HG03521 (cell line): ENCODE measurements around the gene HAND2.

ENCODE experiments used
- ATAC-seq: cut with Tn5 transposase; IDR thresholded peaks from one replicate; pipeline ENCODE4 v1.9.1; 2021; ENCODE audit warnings: mild to moderate bottlenecking, moderate library complexity; ENCODE audit not compliant: unreplicated experiment

Gene HAND2

GRCh38 chr4:173529477-173530325 lies at the start of gene HAND2:
Gene HAND2 (minus strand): TSS chr4:173530229. CDS start chr4:173529289, 940 bp downstream.
- no peak for ATAC-seq

- ATAC-seq, result no peak
These were observed 48.9 kb upstream of the HAND2 start for GRCh38 chr4:173578956-173579355.

GRCh38 chr4:173577963-173578362 lies 47.9 kb upstream of the HAND2 start:
- no peak for ATAC-seq

GRCh38 chr4:173575482-173576152 lies 45.6 kb upstream of the HAND2 start:
- no peak for ATAC-seq

- no peak for ATAC-seq
These were observed 43.7 kb upstream of the HAND2 start for GRCh38 chr4:173573725-173574124.

- no peak for ATAC-seq
These were observed 43.3 kb upstream of the HAND2 start for GRCh38 chr4:173573286-173573685.

GRCh38 chr4:173572493-173573129 lies 42.6 kb upstream of the HAND2 start:
- ATAC-seq, result no peak

- ATAC-seq, result no peak
These were observed 41.6 kb upstream of the HAND2 start for GRCh38 chr4:173571620-173572019.

GRCh38 chr4:173565281-173565680 lies 35.3 kb upstream of the HAND2 start:
- no peak for ATAC-seq

- no peak for ATAC-seq
These were observed 34.4 kb upstream of the HAND2 start for GRCh38 chr4:173564461-173564860.

GRCh38 chr4:173560896-173561295 lies 30.9 kb upstream of the HAND2 start:
- ATAC-seq, result no peak

- ATAC-seq, result no peak
These were observed 26.5 kb upstream of the HAND2 start for GRCh38 chr4:173556398-173557131.

- no peak for ATAC-seq
These were observed 17.9 kb upstream of the HAND2 start for GRCh38 chr4:173547889-173548288.

GRCh38 chr4:173546776-173547175 lies 16.7 kb upstream of the HAND2 start:
- no peak for ATAC-seq

- no peak for ATAC-seq
These were observed 15.4 kb upstream of the HAND2 start for GRCh38 chr4:173545440-173545839.

- ATAC-seq, result no peak
These were observed 13.2 kb upstream of the HAND2 start for GRCh38 chr4:173543266-173543665.

- no peak for ATAC-seq
These were observed 10.0 kb upstream of the HAND2 start for GRCh38 chr4:173539986-173540385.

GRCh38 chr4:173538909-173539445 lies 8.9 kb upstream of the HAND2 start:
- no peak for ATAC-seq

GRCh38 chr4:173538148-173538908 lies 8.3 kb upstream of the HAND2 start:
- ATAC-seq, result no peak

GRCh38 chr4:173537613-173538147 lies 7.7 kb upstream of the HAND2 start:
- ATAC-seq, result no peak
